ENCODE data around the gene EHBP1. TPM values are rescaled to one million over a fixed set of nuclear protein-coding genes. Genes with fewer than 3 reads are reported as not detected.

The EHBP1 gene
- 34.6 and 34.9 TPM in 2 replicates for total RNA-seq

GRCh38 chr2:62705007-62705829 is at the start of gene EHBP1:
EHBP1 (plus strand) TSS chr2:62705713; CDS start chr2:62707192, 1,479 bp downstream.

GRCh38 chr2:63050334-63051041 is 345.0 kb downstream of the EHBP1 start, which contains the start of gene OTX1:
OTX1 (plus strand) TSS chr2:63050830; CDS start chr2:63052991, 2,161 bp downstream.

Other genes with a start within 250 kb of the EHBP1 start
- gene TMEM17, start 199.5 kb upstream of the EHBP1 start, total RNA-seq: 3.2 and 4.6 TPM in 2 replicates

All from myometrial cell (primary cell).